Left lung (tissue), 10 donors: ENCODE results near the gene SESN1. TPM values are rescaled to one million over a fixed set of nuclear protein-coding genes. Genes with fewer than 3 reads are reported as not detected.

ENCODE experiments used
- ATAC-seq: fragments of 200-7000 bp; cut with Tn5 transposase; one replicate; pipeline ENCODE4 v1.9.1; 2020; ENCODE audit warnings: moderate library complexity
- DNase-seq, 4 donors: peaks; one replicate each; pipeline ENCODE4 v3.0.0-alpha.2; 2013 to 2020
- H3K27ac ChIP-seq, 2 donors: fragments of 200-600 bp; sonication (generic) in 1 of 2; one replicate each; pipeline versions ENCODE4 v1.5.0 to v1.8.0; 2020 to 2021
- H3K27me3 ChIP-seq, 2 donors: fragments of 200-600 bp; sonication (generic) in 1 of 2; one replicate each; pipeline versions ENCODE4 v1.5.0 to v1.8.0; 2020 to 2021
- H3K36me3 ChIP-seq, 2 donors: fragments of 200-600 bp; sonication (generic) in 1 of 2; one replicate each; pipeline versions ENCODE4 v1.5.0 to v1.8.0; 2020 to 2021
- H3K4me1 ChIP-seq, 2 donors: fragments of 200-600 bp; one replicate each; pipeline ENCODE4 v1.8.0; 2021
- H3K4me3 ChIP-seq, 2 donors: fragments of 200-600 bp; sonication (generic) in 1 of 2; one replicate each; pipeline versions ENCODE4 v1.5.0 to v1.8.0; 2020 to 2021; ENCODE audit warnings: mild to moderate bottlenecking in 1 of 2
- H3K9me3 ChIP-seq, 2 donors: fragments of 200-600 bp; sonication (generic) in 1 of 2; one replicate each; pipeline versions ENCODE4 v1.5.0 to v1.8.0; 2020 to 2021
- CTCF ChIP-seq, 2 donors: fragments of 200-600 bp; sonication (generic) in 1 of 2; IDR thresholded peaks; one replicate each; pipeline versions ENCODE4 v1.5.0 to v1.8.0; 2021; ENCODE audit warnings: antibody characterized with exemption in 2 of 2
- intact Hi-C, 2 donors: fragments of 100-400 bp; cut with DNase I; formaldehyde crosslinking; loops; one replicate each; pipeline versions ENCODE4 v1.11.2 to v1.14.2; 2022
- polyA plus RNA-seq, 6 donors: library from polyadenylated mRNA; unstranded; fragments of 120-200 nt; gene quantifications; one replicate each; pipeline ENCODE4 v1.2.1, GENCODE V29; 2013; ENCODE audit not compliant: insufficient read length in 6 of 6
- total RNA-seq, 2 donors: library from RNA; stranded (reverse); fragmentation: NEBNext Ultra II Directional; extraction: Animal tissue kit (Norgen Biotek cat#: 25700); gene quantifications; one replicate each; pipeline ENCODE4 v1.2.1, GENCODE V29; 2021
- donor health status: DM: no; HTN: yes; CAD: no.
- donor health status: DM: no; HTN: no; CAD: no.

Gene SESN1
- total and polyA plus RNA-seq, 8 donors: 20.5 to 90.5 (median 65.7) TPM

GRCh38 chr6:109052018-109052651 is 42.5 kb downstream of the SESN1 start:
- H3K27ac ChIP-seq: no peak overlapping the region
- H3K4me1 ChIP-seq: peaks cover 0 to 14% of the 10 kb centered on the region in 2 donors
- DNase-seq (no peak), ATAC-seq (no peak)
- H3K36me3 ChIP-seq: no peaks in the 10 kb centered on the region
- TF ChIP-seq CTCF (IDR thresholded peaks at IDR 0.05): no peak
- no peak overlapping the region for H3K4me3 ChIP-seq
- H3K9me3 ChIP-seq: no peaks in the 10 kb centered on the region
- intact Hi-C loops: no loop called here
- H3K27me3 ChIP-seq: no peaks in the 10 kb centered on the region

GRCh38 chr6:109051301-109052017 is 43.2 kb downstream of the SESN1 start:
- TF ChIP-seq CTCF (IDR thresholded peaks at IDR 0.05): no peak
- intact Hi-C loops: no loop called here
- Histone ChIP-seq H3K4me1 (peaks cover 0 to 11% of the 10 kb centered on the region in 2 donors), H3K27ac (no peak overlapping the region), H3K27me3 (no peaks in the 10 kb centered on the region), H3K4me3 (no peak overlapping the region), H3K36me3 (no peaks in the 10 kb centered on the region), H3K9me3 (no peaks in the 10 kb centered on the region)
- ATAC-seq: no peak
- no peak for DNase-seq

- TF ChIP-seq CTCF (IDR thresholded peaks at IDR 0.05): no peak
- intact Hi-C loops: no loop called here
- DNase-seq (no peak), ATAC-seq (no peak)
- no peaks in the 10 kb centered on the region for H3K9me3 ChIP-seq
- no peaks in the 10 kb centered on the region for H3K36me3 ChIP-seq
- H3K4me3 ChIP-seq: no peak overlapping the region
- peaks cover 0 to 3% of the 10 kb centered on the region in 2 donors for H3K4me1 ChIP-seq
- no peaks in the 10 kb centered on the region for H3K27me3 ChIP-seq
- H3K27ac ChIP-seq: no peak overlapping the region
Measured at GRCh38 chr6:109050447-109051102, 44.1 kb downstream of the SESN1 start.

- no peak for TF ChIP-seq CTCF (IDR thresholded peaks at IDR 0.05)
- Histone ChIP-seq H3K9me3 (no peaks in the 10 kb centered on the region), H3K4me3 (no peak overlapping the region), H3K27me3 (no peaks in the 10 kb centered on the region), H3K36me3 (no peaks in the 10 kb centered on the region), H3K27ac (no peak overlapping the region), H3K4me1 (peaks cover 0 to 3% of the 10 kb centered on the region in 2 donors)
- ATAC-seq (no peak), DNase-seq (no peak)
- intact Hi-C loops: no loop called here
Measured at GRCh38 chr6:109050012-109050411, 44.6 kb downstream of the SESN1 start.
